Fibroblast of villous mesenchyme (primary cell): ENCODE results near the gene NOG. TPM values are rescaled to one million over a fixed set of nuclear protein-coding genes. Genes with fewer than 3 reads are reported as not detected.

Experiments used
- DNase-seq: peaks from one replicate; pipeline ENCODE4 v3.0.0-alpha.2; 2010; ENCODE audit warnings: low read depth
- H3K4me3 ChIP-seq: 2 replicates; pipeline ENCODE4 v1.5.1; 2011; ENCODE audit warnings: low read depth, mild to moderate bottlenecking, low read length
- total RNA-seq: library from RNA; depleted of rRNA; stranded (reverse); fragments of >200 nt; gene quantifications from 2 replicates; pipeline ENCODE4 v1.2.3, GENCODE V29; 2012
- TF ChIP-seq, protein P1 (sequence below): IDR thresholded peaks from 2 replicates; pipeline ENCODE4 v1.5.1; 2012; ENCODE audit warnings: low read depth, mild to moderate bottlenecking, low read length; ENCODE audit not compliant: insufficient read depth

NOG gene
- total RNA-seq, 1 donor = 2.6 TPM

DNA sequence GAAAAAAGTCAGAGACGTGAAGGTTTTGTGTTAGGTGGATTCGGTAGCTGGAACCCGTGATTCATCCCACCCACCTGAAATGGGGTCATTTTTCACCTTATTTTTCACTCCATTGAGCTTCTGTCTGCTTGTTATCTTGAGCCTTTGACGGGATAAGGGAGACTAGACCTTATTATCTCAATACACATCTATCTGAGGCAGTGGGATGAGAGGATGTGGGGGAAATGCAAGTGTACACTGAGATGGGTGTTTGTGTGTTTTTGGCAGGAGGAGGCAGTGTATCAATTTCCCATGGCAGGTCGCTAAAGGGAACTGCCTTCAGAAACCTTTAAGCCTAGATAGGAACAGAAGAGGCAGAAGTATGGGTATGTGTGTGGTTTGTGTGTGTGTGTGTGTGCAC is 6.2 kb upstream of the NOG start:
- no peak for DNase-seq
- TF ChIP-seq, protein P1, sequence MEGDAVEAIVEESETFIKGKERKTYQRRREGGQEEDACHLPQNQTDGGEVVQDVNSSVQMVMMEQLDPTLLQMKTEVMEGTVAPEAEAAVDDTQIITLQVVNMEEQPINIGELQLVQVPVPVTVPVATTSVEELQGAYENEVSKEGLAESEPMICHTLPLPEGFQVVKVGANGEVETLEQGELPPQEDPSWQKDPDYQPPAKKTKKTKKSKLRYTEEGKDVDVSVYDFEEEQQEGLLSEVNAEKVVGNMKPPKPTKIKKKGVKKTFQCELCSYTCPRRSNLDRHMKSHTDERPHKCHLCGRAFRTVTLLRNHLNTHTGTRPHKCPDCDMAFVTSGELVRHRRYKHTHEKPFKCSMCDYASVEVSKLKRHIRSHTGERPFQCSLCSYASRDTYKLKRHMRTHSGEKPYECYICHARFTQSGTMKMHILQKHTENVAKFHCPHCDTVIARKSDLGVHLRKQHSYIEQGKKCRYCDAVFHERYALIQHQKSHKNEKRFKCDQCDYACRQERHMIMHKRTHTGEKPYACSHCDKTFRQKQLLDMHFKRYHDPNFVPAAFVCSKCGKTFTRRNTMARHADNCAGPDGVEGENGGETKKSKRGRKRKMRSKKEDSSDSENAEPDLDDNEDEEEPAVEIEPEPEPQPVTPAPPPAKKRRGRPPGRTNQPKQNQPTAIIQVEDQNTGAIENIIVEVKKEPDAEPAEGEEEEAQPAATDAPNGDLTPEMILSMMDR = no peak
- H3K4me3 ChIP-seq = no peak overlapping the region

- TF ChIP-seq, protein P1 = peak; percentile 58
- peak overlapping the region; percentile 56 for H3K4me3 ChIP-seq
- DNase-seq = peak; percentile 30
Measured at GRCh38 chr17:56592487-56593085, 913 bp upstream of the NOG start.

- peak; percentile 20 for DNase-seq
- TF ChIP-seq, protein P1 = no peak
- H3K4me3 ChIP-seq = peak overlapping the region; percentile 56
Measured at GRCh38 chr17:56593086-56593645, 333 bp upstream of the NOG start.

DNA sequence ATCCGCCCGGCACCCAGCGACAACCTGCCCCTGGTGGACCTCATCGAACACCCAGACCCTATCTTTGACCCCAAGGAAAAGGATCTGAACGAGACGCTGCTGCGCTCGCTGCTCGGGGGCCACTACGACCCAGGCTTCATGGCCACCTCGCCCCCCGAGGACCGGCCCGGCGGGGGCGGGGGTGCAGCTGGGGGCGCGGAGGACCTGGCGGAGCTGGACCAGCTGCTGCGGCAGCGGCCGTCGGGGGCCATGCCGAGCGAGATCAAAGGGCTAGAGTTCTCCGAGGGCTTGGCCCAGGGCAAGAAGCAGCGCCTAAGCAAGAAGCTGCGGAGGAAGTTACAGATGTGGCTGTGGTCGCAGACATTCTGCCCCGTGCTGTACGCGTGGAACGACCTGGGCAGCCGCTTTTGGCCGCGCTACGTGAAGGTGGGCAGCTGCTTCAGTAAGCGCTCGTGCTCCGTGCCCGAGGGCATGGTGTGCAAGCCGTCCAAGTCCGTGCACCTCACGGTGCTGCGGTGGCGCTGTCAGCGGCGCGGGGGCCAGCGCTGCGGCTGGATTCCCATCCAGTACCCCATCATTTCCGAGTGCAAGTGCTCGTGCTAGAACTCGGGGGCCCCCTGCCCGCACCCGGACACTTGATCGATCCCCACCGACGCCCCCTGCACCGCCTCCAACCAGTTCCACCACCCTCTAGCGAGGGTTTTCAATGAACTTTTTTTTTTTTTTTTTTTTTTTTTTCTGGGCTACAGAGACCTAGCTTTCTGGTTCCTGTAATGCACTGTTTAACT is 1.0 kb downstream of the NOG start:
- TF ChIP-seq, protein P1 = no peak
- H3K4me3 ChIP-seq = peak overlapping the region; percentile 50
- DNase-seq = no peak

GRCh38 chr17:56595108-56595418 is 1.6 kb downstream of the NOG start:
- DNase-seq = no peak
- TF ChIP-seq, protein P1 = no peak
- H3K4me3 ChIP-seq = no peak overlapping the region

GRCh38 chr17:56595831-56596690 is 2.6 kb downstream of the NOG start:
- DNase-seq = no peak
- H3K4me3 ChIP-seq = no peak overlapping the region
- TF ChIP-seq, protein P1 = no peak
